Natural killer cell (primary cell): ENCODE data around the gene MICALL2. TPM values are rescaled to one million over a fixed set of nuclear protein-coding genes. Genes with fewer than 3 reads are reported as not detected.

Source experiments
- ATAC-seq, 3 donors: fragments of 150-1000 bp in 2 of 3; fragments of 200-7000 bp in 1 of 3; cut with Tn5 transposase; 1 replicate in 1 of 3; 2 replicates in 2 of 3; pipeline ENCODE4 v1.10.0; 2021; ENCODE audit warnings: mild to moderate bottlenecking in 2 of 3, moderate library complexity in 2 of 3
- DNase-seq, 2 donors: peaks; one replicate each; pipeline versions ENCODE4 v3.0.0 to v3.0.0-alpha.2; 2013 to 2021; ENCODE audit warnings: mixed read lengths in 1 of 2
- H3K27ac ChIP-seq: one replicate; pipeline ENCODE4 v1.5.1; 2013; ENCODE audit warnings: mild to moderate bottlenecking, low read length
- H3K27me3 ChIP-seq: one replicate; pipeline ENCODE4 v1.6.1; 2013; ENCODE audit warnings: low read length; ENCODE audit not compliant: control insufficient read depth, insufficient read depth
- H3K36me3 ChIP-seq: one replicate; pipeline ENCODE4 v1.6.1; 2013; ENCODE audit warnings: low read length; ENCODE audit not compliant: control insufficient read depth, insufficient read depth
- H3K4me1 ChIP-seq: one replicate; pipeline ENCODE4 v1.6.1; 2013; ENCODE audit warnings: low read length; ENCODE audit not compliant: control insufficient read depth, insufficient read depth
- H3K4me3 ChIP-seq: one replicate; pipeline ENCODE4 v1.5.1; 2013; ENCODE audit warnings: low read length
- H3K9me3 ChIP-seq: one replicate; pipeline ENCODE4 v1.6.1; 2013; ENCODE audit warnings: low read length; ENCODE audit not compliant: control insufficient read depth, insufficient read depth
- H3K27ac Mint-ChIP-seq, 2 donors: one replicate each; pipeline ENCODE4 v1.8.0; 2022; ENCODE audit warnings: mild to moderate bottlenecking in 2 of 2, mixed read lengths in 2 of 2, moderate library complexity in 1 of 2
- H3K27me3 Mint-ChIP-seq, 2 donors: one replicate each; pipeline ENCODE4 v1.8.0; 2022; ENCODE audit warnings: low read depth in 2 of 2, mixed read lengths in 2 of 2
- H3K36me3 Mint-ChIP-seq: one replicate; pipeline ENCODE4 v1.8.0; 2022; ENCODE audit warnings: mixed read lengths
- H3K4me1 Mint-ChIP-seq, 2 donors: one replicate each; pipeline ENCODE4 v1.8.0; 2022; ENCODE audit warnings: mixed read lengths in 2 of 2
- H3K4me3 Mint-ChIP-seq: one replicate; pipeline ENCODE4 v1.8.0; 2022; ENCODE audit warnings: mild to moderate bottlenecking, moderate library complexity, mixed read lengths
- H3K9me3 Mint-ChIP-seq, 2 donors: one replicate each; pipeline ENCODE4 v1.8.0; 2022; ENCODE audit warnings: mixed read lengths in 2 of 2
- CTCF ChIP-seq: fragments of 200-600 bp; IDR thresholded peaks from one replicate; pipeline ENCODE4 v1.8.0; 2022; ENCODE audit warnings: antibody characterized with exemption
- WGBS: methylation state at CpG from one replicate; pipeline ENCODE4 v1.1.7; 2013; ENCODE audit warnings: missing lambda C conversion rate; ENCODE audit not compliant: insufficient coverage; 5-methylcytosine and 5-hydroxymethylcytosine counted together
- intact Hi-C: fragments of 100-400 bp; cut with micrococcal nuclease; formaldehyde crosslinking; loops from one replicate; pipeline ENCODE4 v1.14.2; 2022
- total RNA-seq, 4 donors: library from RNA; stranded (reverse); fragments of 120-200 nt in 1 of 4; gene quantifications; one replicate each; pipeline versions ENCODE4 v1.2.3 to v1.2.4, GENCODE V29; 2013 to 2022

The MICALL2 gene
- total RNA-seq, result 1 to 10 TPM; 2.5 to 4.4 (median 2.8) TPM
- 1.0 TPM for total RNA-seq (2013)

GRCh38 chr7:1458683-1459511 lies at the start of gene MICALL2:
Gene MICALL2 (minus strand): TSS chr7:1459470. CDS start chr7:1459326, 144 bp downstream.
- peak within 1 kb of the TSS; percentile 81 for H3K4me3 Mint-ChIP-seq
- intact Hi-C loops, result no loop called here
- ATAC-seq, result peak; percentile 11 to 28 (median 22)
- H3K4me3 ChIP-seq, result peak within 1 kb of the TSS; percentile 70
- no peaks in the 10 kb centered on the region for H3K9me3 ChIP-seq
- H3K4me1 ChIP-seq, result peaks cover 31% of the 10 kb centered on the region
- peak within 1 kb of the TSS in 1 of 2 donors; percentile 14 for H3K27ac Mint-ChIP-seq
- H3K9me3 Mint-ChIP-seq, result no peaks in the 10 kb centered on the region
- peaks cover 6 to 26% of the 10 kb centered on the region in 2 donors for H3K4me1 Mint-ChIP-seq
- H3K36me3 ChIP-seq, result no peaks in the 10 kb centered on the region
- H3K36me3 Mint-ChIP-seq, result no peaks in the 10 kb centered on the region
- H3K27me3 ChIP-seq, result no peaks in the 10 kb centered on the region
- H3K27ac ChIP-seq, result peak within 1 kb of the TSS; percentile 24
- TF ChIP-seq CTCF, result no peak
- WGBS, result 3% methylated on average over 69 of the region's 69 CpGs
- H3K27me3 Mint-ChIP-seq, result no peaks in the 10 kb centered on the region
- peak; percentile 38 to 39 for DNase-seq

GRCh38 chr7:1508277-1508758 lies 49.0 kb upstream of the MICALL2 start:
- WGBS, result 21% methylated on average over 10 of the region's 10 CpGs
- ATAC-seq, result no peak
- Mint-ChIP-seq H3K4me1 (peaks cover 3 to 15% of the 10 kb centered on the region in 2 donors), H3K27me3 (peaks cover 7 to 28% of the 10 kb centered on the region in 2 donors), H3K9me3 (no peaks in the 10 kb centered on the region), H3K36me3 (no peaks in the 10 kb centered on the region), H3K4me3 (peak overlapping the region; percentile 29), H3K27ac (no peak overlapping the region)
- TF ChIP-seq CTCF, result no peak
- peak in 1 of 2 donors; percentile 28 for DNase-seq
- no peaks in the 10 kb centered on the region for H3K27me3 ChIP-seq
- no peaks in the 10 kb centered on the region for H3K36me3 ChIP-seq
- intact Hi-C loops, result no loop called here
- no peak overlapping the region for H3K27ac ChIP-seq
- H3K4me3 ChIP-seq, result no peak overlapping the region
- H3K4me1 ChIP-seq, result peaks cover 46% of the 10 kb centered on the region
- no peaks in the 10 kb centered on the region for H3K9me3 ChIP-seq

- TF ChIP-seq CTCF, result no peak
- DNase-seq (peak in 1 of 2 donors; percentile 25), ATAC-seq (no peak)
- Mint-ChIP-seq H3K36me3 (no peaks in the 10 kb centered on the region), H3K27me3 (peaks cover 7 to 16% of the 10 kb centered on the region in 2 donors), H3K4me1 (peaks cover 20 to 34% of the 10 kb centered on the region in 2 donors), H3K27ac (no peak overlapping the region), H3K4me3 (peak overlapping the region; percentile 45), H3K9me3 (no peaks in the 10 kb centered on the region)
- 48% methylated on average over 33 of the region's 35 CpGs for WGBS
- intact Hi-C loops, result no loop called here
- Histone ChIP-seq H3K27me3 (no peaks in the 10 kb centered on the region), H3K4me1 (peaks cover 37% of the 10 kb centered on the region), H3K36me3 (peaks cover 6% of the 10 kb centered on the region), H3K9me3 (no peaks in the 10 kb centered on the region), H3K27ac (no peak overlapping the region), H3K4me3 (no peak overlapping the region)
Measured at GRCh38 chr7:1505731-1506550, 46.7 kb upstream of the MICALL2 start.
